ENCODE measurements around the gene B3GALT6. TPM values are rescaled to one million over a fixed set of nuclear protein-coding genes. Genes with fewer than 3 reads are reported as not detected.

B3GALT6 gene
- polyA plus RNA-seq, 3 donors, result 1.9 to 8.8 (median 7.2) TPM

- no peak overlapping the region for H3K27ac ChIP-seq (ENCODE audit: low read depth in 1 of 2, low read length in 2 of 2)
- no peak overlapping the region for H2AFZ ChIP-seq (ENCODE audit: insufficient read depth, low read depth, low read length, poor library complexity, severe bottlenecking)
- DNase-seq, result no peak
- Mint-ChIP-seq H3K36me3 (peaks cover 13 to 16% of the 10 kb centered on the region in 2 donors), H3K9me3 (peaks cover 0 to 3% (median 0%) of the 10 kb centered on the region in 7 donors), H3K4me1 (peaks cover 25% of the 10 kb centered on the region), H3K4me3 (no peak overlapping the region), H3K27ac (no peak overlapping the region), H3K27me3 (ENCODE audit: low read depth in 3 of 3) (peaks cover 0 to 33% (median 1%) of the 10 kb centered on the region in 3 donors)
- peaks cover 14% of the 10 kb centered on the region for H4K20me1 ChIP-seq (ENCODE audit: insufficient read depth, low read length)
- H3K36me3 ChIP-seq (replicated peaks in 1 of 2; ENCODE audit: control insufficient read depth in 1 of 2, insufficient read depth in 2 of 2, low read length in 2 of 2), result peaks cover 0 to 3% of the 10 kb centered on the region in 2 donors
- peaks cover 0 to 6% of the 10 kb centered on the region in 2 donors for H3K27me3 ChIP-seq (ENCODE audit: control insufficient read depth in 2 of 2, insufficient read depth in 2 of 2, low read length in 2 of 2)
- TF ChIP-seq CTCF (IDR thresholded peaks at IDR 0.05), result no peak
- H3K9ac ChIP-seq (ENCODE audit: insufficient read depth, low read length, poor library complexity, severe bottlenecking), result no peak overlapping the region
- H3K4me1 ChIP-seq (ENCODE audit: control insufficient read depth in 1 of 2, insufficient read depth in 2 of 2, low read length in 2 of 2), result peaks cover 14 to 24% of the 10 kb centered on the region in 2 donors
- H3K79me2 ChIP-seq (ENCODE audit: insufficient read depth, low read length), result peaks cover 35% of the 10 kb centered on the region
- H3K4me2 ChIP-seq (replicated peaks; ENCODE audit: extremely low read depth, low read length, poor library complexity, severe bottlenecking), result no peak overlapping the region
- WGBS (ENCODE audit: insufficient coverage), result 94% methylated on average over 24 of the region's 27 CpGs
- no peak overlapping the region for H3K4me3 ChIP-seq (replicated peaks in 1 of 3; ENCODE audit: low read depth in 2 of 3, low read length in 3 of 3)
- no peaks in the 10 kb centered on the region for H3K9me3 ChIP-seq (replicated peaks in 1 of 2; ENCODE audit: control insufficient read depth in 1 of 2, insufficient read depth in 1 of 2, low read length in 2 of 2)
- intact Hi-C loops (cut with micrococcal nuclease), result loop anchor here in 1 of 2 donors (10.0 kb wide), 1 partner anchor 200 kb away; no protein-coding TSS in a partner anchor
Measured at GRCh38 chr1:1235016-1235744, 3.1 kb downstream of the B3GALT6 start.

- H3K9me3 Mint-ChIP-seq, result peaks cover 0 to 5% (median 0%) of the 10 kb centered on the region in 7 donors
- H2AFZ ChIP-seq (ENCODE audit: insufficient read depth, low read depth, low read length, poor library complexity, severe bottlenecking), result no peak overlapping the region
- peaks cover 24% of the 10 kb centered on the region for H3K79me2 ChIP-seq (ENCODE audit: insufficient read depth, low read length)
- H3K4me1 Mint-ChIP-seq, result peaks cover 14% of the 10 kb centered on the region
- TF ChIP-seq CTCF (IDR thresholded peaks at IDR 0.05), result no peak
- no peak overlapping the region for H3K27ac Mint-ChIP-seq
- peaks cover 0 to 3% of the 10 kb centered on the region in 2 donors for H3K36me3 ChIP-seq (replicated peaks in 1 of 2; ENCODE audit: control insufficient read depth in 1 of 2, insufficient read depth in 2 of 2, low read length in 2 of 2)
- no peak overlapping the region for H3K9ac ChIP-seq (ENCODE audit: insufficient read depth, low read length, poor library complexity, severe bottlenecking)
- no peak for DNase-seq
- H3K27me3 Mint-ChIP-seq (ENCODE audit: low read depth in 3 of 3), result peaks cover 0 to 36% (median 1%) of the 10 kb centered on the region in 3 donors
- H3K4me3 ChIP-seq (replicated peaks in 1 of 3; ENCODE audit: low read depth in 2 of 3, low read length in 3 of 3), result no peak overlapping the region
- peaks cover 13 to 15% of the 10 kb centered on the region in 2 donors for H3K36me3 Mint-ChIP-seq
- H3K4me3 Mint-ChIP-seq, result no peak overlapping the region
- no peaks in the 10 kb centered on the region for H3K9me3 ChIP-seq (replicated peaks in 1 of 2; ENCODE audit: control insufficient read depth in 1 of 2, insufficient read depth in 1 of 2, low read length in 2 of 2)
- no peak overlapping the region for H3K4me2 ChIP-seq (replicated peaks; ENCODE audit: extremely low read depth, low read length, poor library complexity, severe bottlenecking)
- WGBS (ENCODE audit: insufficient coverage), result 90% methylated on average over 20 of the region's 22 CpGs
- peaks cover 3 to 13% of the 10 kb centered on the region in 2 donors for H3K4me1 ChIP-seq (ENCODE audit: control insufficient read depth in 1 of 2, insufficient read depth in 2 of 2, low read length in 2 of 2)
- H3K27ac ChIP-seq (ENCODE audit: low read depth in 1 of 2, low read length in 2 of 2), result no peak overlapping the region
- peaks cover 6% of the 10 kb centered on the region for H4K20me1 ChIP-seq (ENCODE audit: insufficient read depth, low read length)
- intact Hi-C loops (cut with micrococcal nuclease), result loop anchor here in 1 of 2 donors (10.0 kb wide), 1 partner anchor 201 kb away; no protein-coding TSS in a partner anchor
- peaks cover 0 to 6% of the 10 kb centered on the region in 2 donors for H3K27me3 ChIP-seq (ENCODE audit: control insufficient read depth in 2 of 2, insufficient read depth in 2 of 2, low read length in 2 of 2)
Measured at GRCh38 chr1:1236176-1236763, 4.2 kb downstream of the B3GALT6 start.

Data from CD14-positive monocyte (primary cell).